ENCODE measurements around the gene SMG6. TPM values are rescaled to one million over a fixed set of nuclear protein-coding genes. Genes with fewer than 3 reads are reported as not detected.
A peak's percentile ranks its signal among the peaks of the same experiment; 100 is the strongest.

SMG6 gene
- total RNA-seq, 2 donors from 2014 or later: 33.2 to 82.9 TPM

- Histone ChIP-seq H3K27ac (peak overlapping the region; percentile 82 to 97), H3K36me3 (no peaks in the 10 kb centered on the region), H3K4me3 (peak overlapping the region; percentile 4), H3K27me3 (replicated peaks; ENCODE audit: insufficient read depth) (no peaks in the 10 kb centered on the region), H3K9me3 (no peaks in the 10 kb centered on the region), H3K4me1 (ENCODE audit: control insufficient read depth in 1 of 2, low read depth in 2 of 2) (peaks cover 37 to 57% of the 10 kb centered on the region in 2 donors)
- ATAC-seq (ENCODE audit: insufficient number of reproducible peaks, low FRiP score, low read depth) (no peak), DNase-seq (ENCODE audit: low spot score) (no peak)
- no peak for TF ChIP-seq CTCF (IDR thresholded peaks at IDR 0.05)
These were observed 90.2 kb downstream of the SMG6 start for GRCh38 chr17:2213291-2213960.

- Histone ChIP-seq H3K27me3 (replicated peaks; ENCODE audit: insufficient read depth) (no peaks in the 10 kb centered on the region), H3K4me3 (no peak overlapping the region), H3K36me3 (no peaks in the 10 kb centered on the region), H3K27ac (peak overlapping the region; percentile 82 to 97), H3K4me1 (ENCODE audit: control insufficient read depth in 1 of 2, low read depth in 2 of 2) (peaks cover 37 to 66% of the 10 kb centered on the region in 2 donors), H3K9me3 (no peaks in the 10 kb centered on the region)
- DNase-seq (ENCODE audit: low spot score) (peak; percentile 54), ATAC-seq (ENCODE audit: insufficient number of reproducible peaks, low FRiP score, low read depth) (peak; percentile 56)
- no peak for TF ChIP-seq CTCF (IDR thresholded peaks at IDR 0.05)
These were observed 91.1 kb downstream of the SMG6 start for GRCh38 chr17:2212400-2212981.

DNA sequence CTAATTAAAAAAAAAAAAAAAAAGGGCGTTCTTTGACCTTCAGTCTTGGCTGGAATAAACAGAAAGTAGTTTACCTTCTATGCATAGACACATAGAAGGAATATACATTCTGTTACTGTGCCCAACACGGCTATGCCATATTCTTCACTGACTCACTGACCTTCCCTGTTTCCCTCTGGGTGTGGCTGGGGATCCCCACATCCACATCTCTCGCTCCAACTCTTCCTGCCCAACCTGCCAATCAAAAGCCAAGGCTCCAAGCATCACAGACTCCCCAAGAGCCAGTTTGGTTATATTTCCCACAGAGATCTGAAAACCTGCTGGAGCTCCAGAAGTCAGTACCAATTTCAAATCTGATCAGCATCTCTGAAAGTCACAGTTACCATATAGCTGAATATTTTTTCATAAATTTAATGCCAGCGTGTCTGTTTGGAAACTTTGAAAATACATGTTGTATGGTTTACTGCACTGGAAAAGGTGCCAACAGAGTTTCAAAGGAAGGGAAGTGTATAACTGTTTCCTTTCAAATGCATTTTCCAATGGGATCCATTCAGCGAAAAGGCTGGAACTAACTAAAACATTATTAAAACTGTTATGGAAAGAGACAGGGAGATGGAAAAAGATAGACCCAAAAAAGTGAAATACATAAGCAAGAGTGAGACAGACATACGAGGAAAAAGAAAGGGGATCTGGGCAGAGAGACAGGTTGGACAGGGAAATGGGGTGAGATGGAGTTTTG is 91.8 kb downstream of the SMG6 start:
- H3K36me3 ChIP-seq: no peaks in the 10 kb centered on the region
- DNase-seq (ENCODE audit: low spot score) (no peak), ATAC-seq (ENCODE audit: insufficient number of reproducible peaks, low FRiP score, low read depth) (no peak)
- peak overlapping the region; percentile 82 to 97 for H3K27ac ChIP-seq
- peaks cover 37 to 72% of the 10 kb centered on the region in 2 donors for H3K4me1 ChIP-seq (ENCODE audit: control insufficient read depth in 1 of 2, low read depth in 2 of 2)
- H3K27me3 ChIP-seq (replicated peaks; ENCODE audit: insufficient read depth): no peaks in the 10 kb centered on the region
- no peak for TF ChIP-seq CTCF (IDR thresholded peaks at IDR 0.05)
- H3K9me3 ChIP-seq: no peaks in the 10 kb centered on the region
- H3K4me3 ChIP-seq: no peak overlapping the region

DNA sequence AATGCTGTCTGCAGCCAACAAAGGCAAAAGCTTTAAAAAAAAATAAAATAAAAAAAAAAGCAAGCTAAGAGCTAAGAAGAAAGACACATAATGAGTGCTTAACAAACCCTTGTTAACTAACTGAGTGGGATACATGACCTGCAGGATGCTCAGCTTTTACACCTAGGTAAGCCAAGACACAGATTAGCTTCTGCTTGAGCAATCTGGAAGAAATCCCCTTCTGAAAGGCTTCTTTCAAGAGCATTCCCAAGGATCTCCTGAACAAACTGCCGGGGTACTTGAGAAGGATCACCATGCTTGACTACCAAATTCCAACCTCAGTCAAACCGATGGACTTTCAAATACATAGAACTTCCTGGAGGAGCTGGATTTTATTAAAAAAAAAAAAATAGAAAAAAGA is 92.9 kb downstream of the SMG6 start:
- no peak overlapping the region for H3K27ac ChIP-seq
- no peaks in the 10 kb centered on the region for H3K36me3 ChIP-seq
- ATAC-seq (ENCODE audit: insufficient number of reproducible peaks, low FRiP score, low read depth) (no peak), DNase-seq (ENCODE audit: low spot score) (no peak)
- H3K4me3 ChIP-seq: no peak overlapping the region
- H3K9me3 ChIP-seq: no peaks in the 10 kb centered on the region
- H3K27me3 ChIP-seq (replicated peaks; ENCODE audit: insufficient read depth): no peaks in the 10 kb centered on the region
- H3K4me1 ChIP-seq (ENCODE audit: control insufficient read depth in 1 of 2, low read depth in 2 of 2): peaks cover 33 to 62% of the 10 kb centered on the region in 2 donors
- TF ChIP-seq CTCF (IDR thresholded peaks at IDR 0.05): no peak

DNA sequence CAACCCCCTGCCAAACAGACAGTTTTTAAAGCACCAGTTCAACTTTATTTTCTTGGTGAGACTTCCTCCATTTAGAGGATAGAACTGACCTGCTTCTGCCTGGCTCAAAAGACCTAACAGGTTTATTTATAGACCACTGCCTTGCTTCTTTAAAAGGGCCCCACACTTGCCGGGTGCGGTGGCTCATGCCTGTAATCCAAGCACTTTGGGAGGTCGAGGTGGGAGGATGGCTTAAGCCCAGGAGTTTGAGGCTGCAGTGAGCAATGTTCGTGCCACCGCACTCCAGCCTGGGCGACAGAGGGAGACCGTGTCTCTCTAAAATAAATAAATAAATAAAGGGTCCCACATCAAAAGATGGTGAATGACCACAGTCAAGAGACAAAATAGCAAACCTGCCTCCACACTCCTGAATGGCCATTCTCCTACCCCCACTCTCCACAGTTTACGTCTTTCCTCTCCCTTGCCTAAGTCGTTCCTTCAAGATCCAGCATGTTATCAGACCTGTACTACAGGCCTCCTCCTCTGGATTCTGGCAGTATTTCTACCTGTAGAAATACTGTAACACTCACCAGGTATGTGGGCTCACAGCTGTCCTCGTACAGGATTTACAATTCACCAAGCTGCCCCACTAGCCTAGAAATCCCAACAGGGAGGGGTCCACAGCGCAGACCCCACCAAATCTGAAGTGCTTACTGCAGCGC is 95.6 kb downstream of the SMG6 start:
- no peak for ATAC-seq (ENCODE audit: insufficient number of reproducible peaks, low FRiP score, low read depth)
- Histone ChIP-seq H3K36me3 (no peaks in the 10 kb centered on the region), H3K4me1 (ENCODE audit: control insufficient read depth in 1 of 2, low read depth in 2 of 2) (peaks cover 12 to 46% of the 10 kb centered on the region in 2 donors), H3K27ac (peak overlapping the region; percentile 28 to 30), H3K27me3 (replicated peaks; ENCODE audit: insufficient read depth) (no peaks in the 10 kb centered on the region), H3K4me3 (no peak overlapping the region), H3K9me3 (no peaks in the 10 kb centered on the region)
- DNase-seq (ENCODE audit: low spot score): no peak
- TF ChIP-seq CTCF (IDR thresholded peaks at IDR 0.05): no peak

Measured in thoracic aorta (tissue), 2 donors.